D721Med (cell line): ENCODE data around the gene RNU1-2.
"Not testable (repeated sequence)": the region's sequence is repeated elsewhere in the genome, so short reads cannot be mapped to it uniquely, and the experiment has no call there.

Source experiments
- DNase-seq: peaks from one replicate; pipeline ENCODE4 v3.0.0; 2011; ENCODE audit warnings: low spot score; ENCODE audit not compliant: insufficient read length
- FAIRE-seq: peaks from 2 replicates; lab custom pipeline; 2011; peaks lifted over from hg19 to GRCh38; lab: Jason Lieb, UNC
- CTCF ChIP-seq: IDR thresholded peaks from 2 replicates; pipeline ENCODE4 v1.5.1; 2012; ENCODE audit warnings: mild to moderate bottlenecking, control low read depth; ENCODE audit not compliant: insufficient read depth; ENCODE audit errors: missing control alignments

The RNU1-2 gene

GRCh38 chr1:16906873-16907272 is 11.1 kb downstream of the RNU1-2 start:
- DNase-seq (no peak), FAIRE-seq (no peak)
- no peak for TF ChIP-seq CTCF

GRCh38 chr1:16907870-16908758 is 12.3 kb downstream of the RNU1-2 start:
- FAIRE-seq: no peak
- no peak for DNase-seq
- TF ChIP-seq CTCF: no peak

GRCh38 chr1:16911851-16912721 is 16.3 kb downstream of the RNU1-2 start:
- not testable (repeated sequence) for FAIRE-seq, DNase-seq

GRCh38 chr1:16912742-16913141 is 17.0 kb downstream of the RNU1-2 start:
- FAIRE-seq, DNase-seq: not testable (repeated sequence)

- FAIRE-seq (no peak), DNase-seq (no peak)
- no peak for TF ChIP-seq CTCF
These were observed 17.5 kb downstream of the RNU1-2 start for GRCh38 chr1:16913181-16913832.

GRCh38 chr1:16913833-16914662 is 18.3 kb downstream of the RNU1-2 start:
- FAIRE-seq: no peak
- DNase-seq: peak; percentile 85
- TF ChIP-seq CTCF: peak; percentile 20

GRCh38 chr1:16914928-16915626 is 19.3 kb downstream of the RNU1-2 start:
- not testable (repeated sequence) for FAIRE-seq

More at GRCh38 chr1:16914928-16915626, 19.3 kb downstream of the RNU1-2 start:
- not testable (repeated sequence) for DNase-seq
